ENCODE results near the gene GPD2.
"Not testable (repeated sequence)": the region's sequence is repeated elsewhere in the genome, so short reads cannot be mapped to it uniquely, and the experiment has no call there.

The GPD2 gene

DNA sequence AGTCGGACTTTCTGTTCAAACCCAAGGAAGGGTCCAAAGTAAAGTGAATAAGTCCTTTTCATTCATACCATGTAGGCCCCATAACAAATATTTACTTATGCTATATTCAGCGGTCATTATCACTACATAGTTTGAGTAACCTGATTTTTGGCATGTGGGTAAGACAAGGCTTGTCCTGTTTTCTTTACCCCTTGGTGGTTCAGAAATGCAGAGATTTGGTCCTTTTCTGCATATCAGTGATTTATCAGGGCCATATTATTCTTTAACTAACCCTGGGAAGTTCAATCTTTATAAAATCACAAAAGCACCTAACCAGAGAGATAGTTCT, 157.4 kb downstream of the GPD2 start:
- no peak for DNase-seq

DNA sequence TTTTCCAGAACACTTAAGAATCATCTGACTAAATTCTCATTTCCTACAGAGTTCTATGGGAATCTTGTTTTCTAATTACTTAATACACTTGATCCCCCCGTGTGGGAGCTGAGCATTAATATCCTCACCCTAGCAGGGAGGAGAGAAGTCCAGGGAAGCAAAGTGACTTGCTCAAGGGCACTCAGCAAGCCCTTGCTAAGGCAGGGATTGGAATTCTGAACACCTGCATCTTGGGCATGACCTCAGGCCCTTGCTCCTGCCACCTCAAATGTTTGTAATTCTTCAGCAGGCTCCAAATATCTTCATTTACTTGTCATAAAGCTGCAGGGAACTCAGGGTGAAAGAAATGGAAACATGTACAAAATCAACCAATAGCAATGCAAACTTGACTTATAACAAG, 162.4 kb downstream of the GPD2 start:
- no peak for DNase-seq

DNA sequence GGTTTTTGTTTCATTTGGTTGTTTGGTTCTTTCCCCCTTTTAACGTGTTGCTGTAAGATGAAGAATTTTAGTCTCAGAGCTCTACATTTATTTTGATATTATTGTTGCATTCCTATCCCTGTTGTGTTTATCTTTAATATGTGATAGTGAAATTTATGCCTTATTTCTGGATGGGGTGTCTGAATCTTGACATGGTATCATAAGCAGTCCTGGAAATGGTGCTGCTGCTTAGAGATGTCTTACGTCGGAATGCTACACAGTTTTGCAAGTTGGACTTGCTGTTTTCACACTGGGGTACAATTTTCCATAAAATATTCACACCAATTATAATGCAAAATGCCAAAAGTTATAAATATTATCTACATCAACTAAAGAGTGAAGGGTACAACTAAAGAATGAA, 164.0 kb downstream of the GPD2 start:
- no peak for DNase-seq

DNA sequence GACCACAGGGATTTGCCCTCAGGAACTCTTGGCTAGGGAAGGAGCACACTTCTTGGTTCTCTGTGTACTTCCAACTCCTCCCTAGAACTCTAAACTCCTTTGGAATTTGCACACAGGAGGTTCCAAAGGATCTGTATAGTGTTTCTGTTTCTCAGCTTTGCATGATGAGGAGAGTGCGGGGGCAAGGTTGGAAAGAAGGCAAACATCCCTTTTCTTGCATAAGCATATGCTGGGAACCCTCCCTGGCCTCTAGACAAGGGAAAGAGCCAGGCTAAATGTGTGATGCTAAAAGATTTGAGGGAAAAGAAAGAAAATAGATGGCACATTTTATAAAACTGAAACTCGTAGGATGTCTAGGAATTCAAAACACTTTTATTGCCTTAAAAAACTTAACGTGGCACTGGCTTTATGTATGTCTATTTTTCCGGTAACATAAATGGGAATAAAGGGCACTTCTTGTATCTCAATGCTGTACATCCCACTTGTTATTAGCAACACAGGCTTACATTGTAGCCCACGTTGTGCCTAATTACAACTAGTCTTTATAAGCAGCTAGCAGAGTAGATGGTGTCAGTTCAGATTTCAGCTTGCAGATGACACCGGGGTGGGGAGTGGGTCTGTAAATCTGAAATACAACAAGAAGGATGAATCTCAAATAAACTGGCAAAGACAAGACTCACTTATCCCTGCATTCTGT, 165.8 kb downstream of the GPD2 start:
- no peak for DNase-seq

GRCh38 chr2:156602552-156602933, 166.4 kb downstream of the GPD2 start:
- DNase-seq = no peak

GRCh38 chr2:156615836-156616322, 179.7 kb downstream of the GPD2 start:
- DNase-seq = no peak

GRCh38 chr2:156618071-156618470, 181.9 kb downstream of the GPD2 start:
- not testable (repeated sequence) for DNase-seq

DNA sequence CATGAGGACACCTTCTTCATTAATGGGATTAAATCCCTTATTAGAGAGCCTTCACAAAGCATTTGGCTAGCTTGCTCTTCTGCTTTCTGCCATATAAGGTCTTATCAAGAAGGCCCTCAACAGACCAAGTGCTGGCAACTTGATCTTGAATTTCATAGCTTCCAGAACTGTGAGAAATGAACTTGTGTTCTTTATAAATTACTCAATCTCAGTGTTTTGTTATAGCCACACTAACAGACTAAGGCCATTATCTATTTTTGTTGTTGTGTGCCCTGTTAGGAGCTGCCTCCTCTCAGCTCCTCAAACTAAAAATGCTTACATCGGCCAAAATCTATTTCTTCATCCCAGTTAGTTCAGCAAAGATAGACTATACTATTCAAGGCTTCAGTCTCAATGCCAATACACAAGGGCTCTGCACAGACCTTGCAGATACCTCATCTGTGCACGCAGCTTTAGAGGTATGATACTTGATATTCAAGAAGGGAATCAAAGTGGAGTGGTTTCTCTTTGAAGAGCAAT, 182.9 kb downstream of the GPD2 start:
- DNase-seq = no peak

DNA sequence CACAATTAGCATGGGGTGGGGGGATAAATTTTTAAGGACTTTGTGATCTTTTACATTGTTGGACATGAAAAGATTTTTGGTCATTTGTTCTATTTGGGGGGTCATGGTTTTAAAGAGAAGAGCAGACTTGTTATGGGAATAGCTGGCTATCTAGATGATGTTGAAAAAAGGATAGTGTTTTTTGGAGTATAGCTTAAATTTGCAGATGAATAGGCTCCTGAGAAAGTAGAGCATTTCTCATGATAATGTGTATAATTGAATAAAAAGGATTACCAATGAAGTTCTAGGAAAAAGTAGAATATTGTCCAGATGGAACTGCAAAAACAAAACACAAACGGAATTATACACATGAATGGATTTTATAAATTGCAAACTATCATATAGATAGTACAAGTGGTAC, 186.3 kb downstream of the GPD2 start:
- no peak for DNase-seq

- DNase-seq = no peak
These were observed 189.4 kb downstream of the GPD2 start for GRCh38 chr2:156625360-156626170.

DNA sequence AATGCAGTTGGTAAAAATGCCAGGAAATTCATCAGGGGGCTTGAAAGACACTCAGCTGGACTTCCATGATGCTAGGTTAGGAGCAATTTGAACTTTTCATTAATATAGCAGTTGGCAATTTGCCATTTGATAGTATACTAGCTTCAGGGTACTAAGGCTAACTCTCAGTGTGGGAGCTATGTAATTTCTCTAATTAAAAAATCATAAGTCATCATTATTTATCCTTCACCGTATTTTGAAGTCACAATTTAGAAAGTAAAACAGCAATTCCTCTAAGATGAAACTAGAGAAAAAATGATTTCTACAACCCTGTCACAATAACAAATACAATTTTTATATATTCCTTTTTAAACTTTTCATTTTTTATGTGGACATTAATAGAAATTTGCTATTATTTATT, 190.8 kb downstream of the GPD2 start:
- no peak for DNase-seq

GRCh38 chr2:156630579-156631337, 194.6 kb downstream of the GPD2 start:
- DNase-seq = no peak

GRCh38 chr2:156635646-156636045, 199.5 kb downstream of the GPD2 start:
- no peak for DNase-seq
